ENCODE data around the gene HAUS3.

Gene HAUS3

GRCh38 chr4:2220016-2220630, 21.8 kb downstream of the HAUS3 start:
- no peak overlapping the region for H2AFZ ChIP-seq (ENCODE audit: low read length)
- H3K9me3 ChIP-seq (replicated peaks; ENCODE audit: insufficient read depth, low read length) = no peaks in the 10 kb centered on the region
- H3K4me3 ChIP-seq (ENCODE audit: low read length) = no peak overlapping the region
- H3K27ac ChIP-seq (ENCODE audit: low read length) = no peak overlapping the region
- H4K20me1 ChIP-seq (ENCODE audit: insufficient read depth, low read length) = no peaks in the 10 kb centered on the region
- no peaks in the 10 kb centered on the region for H3K27me3 ChIP-seq (replicated peaks; ENCODE audit: insufficient read depth, low read length)
- no peak for TF ChIP-seq EZH2 (optimal IDR thresholded peaks at IDR 0.05; ENCODE audit: low read depth, low read length)
- peak; percentile 86 for TF ChIP-seq CTCF (IDR thresholded peaks at IDR 0.05; ENCODE audit: low read length)
- no peaks in the 10 kb centered on the region for H3K9me2 ChIP-seq (replicated peaks; ENCODE audit: insufficient read depth, low read length)
- no peaks in the 10 kb centered on the region for H3F3A ChIP-seq (ENCODE audit: insufficient read depth, low read length)
- H3K4me2 ChIP-seq (ENCODE audit: low read depth, low read length) = no peak overlapping the region
- no peaks in the 10 kb centered on the region for H3K79me2 ChIP-seq (ENCODE audit: low read length)
- no peak overlapping the region for H3K9ac ChIP-seq (ENCODE audit: low read length)
- peak; percentile 75 for DNase-seq
- no peaks in the 10 kb centered on the region for H3K4me1 ChIP-seq (ENCODE audit: low read length)
- H3K36me3 ChIP-seq (replicated peaks; ENCODE audit: insufficient read depth, low read length) = no peaks in the 10 kb centered on the region

- TF ChIP-seq EZH2phosphoT487 (IDR thresholded peaks at IDR 0.05; ENCODE audit: low read length) = no peak
- TF ChIP-seq CTCF (IDR thresholded peaks at IDR 0.05; ENCODE audit: low read length) = no peak
- TF ChIP-seq EZH2 (optimal IDR thresholded peaks at IDR 0.05; ENCODE audit: low read depth, low read length) = no peak
- Histone ChIP-seq H3K9ac (ENCODE audit: low read length) (no peak overlapping the region), H3F3A (ENCODE audit: insufficient read depth, low read length) (no peaks in the 10 kb centered on the region), H3K4me1 (ENCODE audit: low read length) (no peaks in the 10 kb centered on the region), H3K9me3 (replicated peaks; ENCODE audit: insufficient read depth, low read length) (no peaks in the 10 kb centered on the region), H3K9me2 (replicated peaks; ENCODE audit: insufficient read depth, low read length) (no peaks in the 10 kb centered on the region), H3K4me3 (ENCODE audit: low read length) (no peak overlapping the region), H3K4me2 (ENCODE audit: low read depth, low read length) (no peak overlapping the region), H3K27ac (ENCODE audit: low read length) (no peak overlapping the region), H3K27me3 (replicated peaks; ENCODE audit: insufficient read depth, low read length) (no peaks in the 10 kb centered on the region), H4K20me1 (ENCODE audit: insufficient read depth, low read length) (no peaks in the 10 kb centered on the region), H3K36me3 (replicated peaks; ENCODE audit: insufficient read depth, low read length) (no peaks in the 10 kb centered on the region), H2AFZ (ENCODE audit: low read length) (no peak overlapping the region), H3K79me2 (ENCODE audit: low read length) (no peaks in the 10 kb centered on the region)
- no peak for DNase-seq
These were observed 22.6 kb downstream of the HAUS3 start for GRCh38 chr4:2219233-2219760.

GRCh38 chr4:2218436-2218835, 23.5 kb downstream of the HAUS3 start:
- Histone ChIP-seq H3F3A (ENCODE audit: insufficient read depth, low read length) (no peaks in the 10 kb centered on the region), H3K27ac (ENCODE audit: low read length) (no peak overlapping the region), H4K20me1 (ENCODE audit: insufficient read depth, low read length) (no peaks in the 10 kb centered on the region), H3K9ac (ENCODE audit: low read length) (no peak overlapping the region), H3K4me3 (ENCODE audit: low read length) (no peak overlapping the region), H3K4me1 (ENCODE audit: low read length) (no peaks in the 10 kb centered on the region), H3K4me2 (ENCODE audit: low read depth, low read length) (no peak overlapping the region), H3K27me3 (replicated peaks; ENCODE audit: insufficient read depth, low read length) (no peaks in the 10 kb centered on the region), H3K36me3 (replicated peaks; ENCODE audit: insufficient read depth, low read length) (no peaks in the 10 kb centered on the region), H3K9me2 (replicated peaks; ENCODE audit: insufficient read depth, low read length) (no peaks in the 10 kb centered on the region), H3K79me2 (ENCODE audit: low read length) (no peaks in the 10 kb centered on the region), H3K9me3 (replicated peaks; ENCODE audit: insufficient read depth, low read length) (no peaks in the 10 kb centered on the region), H2AFZ (ENCODE audit: low read length) (no peak overlapping the region)
- TF ChIP-seq EZH2 (optimal IDR thresholded peaks at IDR 0.05; ENCODE audit: low read depth, low read length) = no peak
- no peak for DNase-seq

- Histone ChIP-seq H2AFZ (ENCODE audit: low read length) (no peak overlapping the region), H3K9me3 (replicated peaks; ENCODE audit: insufficient read depth, low read length) (no peaks in the 10 kb centered on the region), H3K4me3 (ENCODE audit: low read length) (no peak overlapping the region), H3K9me2 (replicated peaks; ENCODE audit: insufficient read depth, low read length) (no peaks in the 10 kb centered on the region), H3K79me2 (ENCODE audit: low read length) (no peaks in the 10 kb centered on the region), H4K20me1 (ENCODE audit: insufficient read depth, low read length) (no peaks in the 10 kb centered on the region), H3K4me2 (ENCODE audit: low read depth, low read length) (no peak overlapping the region), H3F3A (ENCODE audit: insufficient read depth, low read length) (no peaks in the 10 kb centered on the region), H3K27ac (ENCODE audit: low read length) (no peak overlapping the region), H3K36me3 (replicated peaks; ENCODE audit: insufficient read depth, low read length) (no peaks in the 10 kb centered on the region), H3K9ac (ENCODE audit: low read length) (no peak overlapping the region), H3K27me3 (replicated peaks; ENCODE audit: insufficient read depth, low read length) (no peaks in the 10 kb centered on the region), H3K4me1 (ENCODE audit: low read length) (no peaks in the 10 kb centered on the region)
- TF ChIP-seq CTCF (IDR thresholded peaks at IDR 0.05; ENCODE audit: low read length) (no peak), EZH2 (optimal IDR thresholded peaks at IDR 0.05; ENCODE audit: low read depth, low read length) (no peak), EZH2phosphoT487 (IDR thresholded peaks at IDR 0.05; ENCODE audit: low read length) (no peak)
- DNase-seq = no peak
These were observed 24.2 kb downstream of the HAUS3 start for GRCh38 chr4:2217726-2218125.
